Upper lobe of left lung (tissue), 6 donors: ENCODE data around the gene SLC17A3. TPM values are rescaled to one million over a fixed set of nuclear protein-coding genes. Genes with fewer than 3 reads are reported as not detected.

Source experiments
- ATAC-seq, 2 donors: fragments of 200-7000 bp; cut with Tn5 transposase; one replicate each; pipeline ENCODE4 v1.9.1; 2022; ENCODE audit warnings: mild to moderate bottlenecking in 2 of 2, moderate library complexity in 2 of 2; ENCODE audit not compliant: low FRiP score in 2 of 2
- DNase-seq, 2 donors: peaks; one replicate each; pipeline ENCODE4 v3.0.0-alpha.2; 2019 to 2020
- H3K27ac ChIP-seq, 4 donors: fragments of 200-600 bp; sonication (generic); one replicate each; pipeline ENCODE4 v1.5.1; 2016 to 2019
- H3K27me3 ChIP-seq, 4 donors: fragments of 200-600 bp; sonication (generic); one replicate each; pipeline ENCODE4 v1.5.1; 2017 to 2019
- H3K36me3 ChIP-seq, 4 donors: fragments of 200-600 bp; sonication (generic); one replicate each; pipeline ENCODE4 v1.5.1; 2016 to 2019
- H3K4me1 ChIP-seq, 4 donors: fragments of 200-600 bp; sonication (generic); one replicate each; pipeline ENCODE4 v1.5.1; 2018 to 2019
- H3K4me3 ChIP-seq, 4 donors: fragments of 200-600 bp; sonication (generic); one replicate each; pipeline ENCODE4 v1.5.1; 2017 to 2019; ENCODE audit warnings: mild to moderate bottlenecking in 2 of 4, moderate library complexity in 1 of 4
- H3K9me3 ChIP-seq, 4 donors: fragments of 200-600 bp; sonication (generic); one replicate each; pipeline ENCODE4 v1.5.1; 2018 to 2019
- CTCF ChIP-seq, 6 experiments: fragments of 450-650 bp in 4 of 6; fragments of 200-600 bp in 2 of 6; sonication (generic) in 2 of 6; IDR thresholded peaks; one replicate each; pipeline ENCODE4 v1.5.1; 2016 to 2019; ENCODE audit warnings: antibody characterized with exemption in 6 of 6
- EP300 ChIP-seq, 4 donors: sonication (generic); formaldehyde crosslinking; IDR thresholded peaks; one replicate each; pipeline ENCODE4 v1.5.1; 2017; ENCODE audit warnings: antibody characterized with exemption in 4 of 4, control low read depth in 2 of 4
- POLR2A ChIP-seq, 4 donors: fragments of 450-650 bp; IDR thresholded peaks; one replicate each; pipeline ENCODE4 v1.5.1; 2016 to 2017; ENCODE audit warnings: antibody characterized with exemption in 4 of 4, mild to moderate bottlenecking in 2 of 4
- POLR2AphosphoS5 ChIP-seq, 2 donors: sonication (generic); formaldehyde crosslinking; IDR thresholded peaks; one replicate each; pipeline ENCODE4 v1.5.1; 2017; ENCODE audit warnings: antibody characterized with exemption in 2 of 2
- WGBS, 2 donors: methylation state at CpG; one replicate each; pipeline ENCODE4 v1.1.5; 2017 to 2018; 5-methylcytosine and 5-hydroxymethylcytosine counted together
- total RNA-seq, 6 donors: library from RNA; depleted of rRNA in 4 of 6; stranded (reverse); fragments of >200 nt in 4 of 6; gene quantifications; one replicate each; pipeline versions ENCODE4 v1.1.0 to v1.2.1, GENCODE V29; 2016 to 2021
- donor health status: DM: no; HTN: no; CAD: no; lungs with moderate emphysema.
- donor health status: DM: no; HTN: yes; CAD: no; lungs with severe emphysema.

SLC17A3 gene
- total RNA-seq, 6 donors from 2014 or later, result 0.40 TPM; not detected in 5

- no peaks in the 10 kb centered on the region for H3K27me3 ChIP-seq
- no peak overlapping the region for H3K4me3 ChIP-seq
- no peaks in the 10 kb centered on the region for H3K36me3 ChIP-seq
- no peaks in the 10 kb centered on the region for H3K9me3 ChIP-seq
- H3K27ac ChIP-seq, result no peak overlapping the region
- 69 to 70% methylated on average over 5 of the region's 5 CpGs for WGBS, 2 donors
- DNase-seq (no peak), ATAC-seq (no peak)
- TF ChIP-seq EP300 (IDR thresholded peaks at IDR 0.05) (no peak), POLR2A (IDR thresholded peaks at IDR 0.05) (no peak), CTCF (IDR thresholded peaks at IDR 0.05) (no peak), POLR2AphosphoS5 (IDR thresholded peaks at IDR 0.05) (no peak)
- no peaks in the 10 kb centered on the region for H3K4me1 ChIP-seq
Measured at GRCh38 chr6:25918083-25918683, 44.1 kb upstream of the SLC17A3 start.

DNA sequence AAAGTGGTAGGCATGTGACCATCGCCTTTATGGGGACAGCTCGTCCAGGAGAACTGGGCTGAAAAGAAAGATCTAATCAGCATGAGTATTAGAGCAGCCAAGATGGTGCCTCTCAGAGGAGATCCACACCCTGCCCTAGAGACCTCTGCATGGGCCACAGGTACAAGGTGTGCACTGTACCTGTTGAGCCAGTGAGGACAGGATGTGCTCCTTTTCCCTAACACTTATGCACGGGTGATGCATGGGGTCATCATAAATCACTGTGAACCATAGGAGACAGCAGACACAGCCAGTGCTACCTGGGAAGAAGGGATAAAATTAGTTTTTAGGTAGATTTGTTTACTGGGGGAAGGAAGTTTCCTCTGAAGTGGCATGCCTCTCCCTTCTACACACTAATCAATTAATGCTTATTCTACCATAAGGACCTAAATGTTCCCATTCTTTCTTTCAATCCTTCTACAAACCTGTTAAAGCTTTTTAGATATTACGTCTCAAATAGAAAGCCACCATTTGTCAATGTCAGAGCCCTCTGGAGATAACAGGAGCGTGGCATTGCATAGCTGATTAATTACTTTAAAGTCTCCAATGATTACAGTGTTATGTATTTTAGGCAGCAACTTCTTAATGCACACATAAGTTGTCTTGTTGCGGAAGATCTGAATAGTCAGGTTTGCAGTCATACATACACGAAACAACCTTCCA is 42.9 kb upstream of the SLC17A3 start:
- Histone ChIP-seq H3K9me3 (no peaks in the 10 kb centered on the region), H3K27ac (no peak overlapping the region)
- ATAC-seq, result no peak

GRCh38 chr6:25916330-25916729 is 42.3 kb upstream of the SLC17A3 start:
- Histone ChIP-seq H3K36me3 (no peaks in the 10 kb centered on the region), H3K27ac (no peak overlapping the region), H3K4me1 (no peaks in the 10 kb centered on the region), H3K27me3 (no peaks in the 10 kb centered on the region), H3K4me3 (no peak overlapping the region), H3K9me3 (no peaks in the 10 kb centered on the region)
- TF ChIP-seq POLR2A (IDR thresholded peaks at IDR 0.05) (no peak), CTCF (IDR thresholded peaks at IDR 0.05) (no peak), EP300 (IDR thresholded peaks at IDR 0.05) (no peak), POLR2AphosphoS5 (IDR thresholded peaks at IDR 0.05) (no peak)
- WGBS, 2 donors, result 78 to 79% methylated on average over 3 of the region's 3 CpGs
- ATAC-seq (no peak), DNase-seq (no peak)

More for the DNA sequence above, 42.9 kb upstream of the SLC17A3 start:
- H3K4me3 ChIP-seq, result no peak overlapping the region
- TF ChIP-seq POLR2A (IDR thresholded peaks at IDR 0.05), result no peak
- no peak for TF ChIP-seq POLR2AphosphoS5 (IDR thresholded peaks at IDR 0.05)
- TF ChIP-seq EP300 (IDR thresholded peaks at IDR 0.05), result no peak
- no peak for TF ChIP-seq CTCF (IDR thresholded peaks at IDR 0.05)
- H3K4me1 ChIP-seq, result no peaks in the 10 kb centered on the region
- no peaks in the 10 kb centered on the region for H3K27me3 ChIP-seq
- no peak for DNase-seq
- WGBS, 2 donors, result 87% methylated on average over 7 of the region's 7 CpGs
- H3K36me3 ChIP-seq, result no peaks in the 10 kb centered on the region

GRCh38 chr6:25913741-25914140 is 39.7 kb upstream of the SLC17A3 start:
- no peaks in the 10 kb centered on the region for H3K36me3 ChIP-seq
- H3K4me1 ChIP-seq, result no peaks in the 10 kb centered on the region
- 62 to 76% methylated on average over 3 of the region's 3 CpGs for WGBS, 2 donors
- H3K4me3 ChIP-seq, result no peak overlapping the region
- ATAC-seq (no peak), DNase-seq (no peak)
- TF ChIP-seq POLR2AphosphoS5 (IDR thresholded peaks at IDR 0.05) (no peak), EP300 (IDR thresholded peaks at IDR 0.05) (no peak), POLR2A (IDR thresholded peaks at IDR 0.05) (no peak), CTCF (IDR thresholded peaks at IDR 0.05) (no peak)
- H3K27ac ChIP-seq, result no peak overlapping the region
- H3K27me3 ChIP-seq, result no peaks in the 10 kb centered on the region
- H3K9me3 ChIP-seq, result no peaks in the 10 kb centered on the region

GRCh38 chr6:25911351-25911750 is 37.3 kb upstream of the SLC17A3 start:
- Histone ChIP-seq H3K9me3 (no peaks in the 10 kb centered on the region), H3K27ac (no peak overlapping the region), H3K4me1 (no peaks in the 10 kb centered on the region), H3K4me3 (no peak overlapping the region), H3K36me3 (no peaks in the 10 kb centered on the region), H3K27me3 (no peaks in the 10 kb centered on the region)
- DNase-seq, result no peak
- ATAC-seq, result no peak
- no peak for TF ChIP-seq POLR2AphosphoS5 (IDR thresholded peaks at IDR 0.05)
- TF ChIP-seq POLR2A (IDR thresholded peaks at IDR 0.05), result no peak
- no peak for TF ChIP-seq EP300 (IDR thresholded peaks at IDR 0.05)
- TF ChIP-seq CTCF (IDR thresholded peaks at IDR 0.05), result no peak
- 74 to 77% methylated on average over 4 of the region's 4 CpGs for WGBS, 2 donors
